DND-41 (cell line): ENCODE measurements around the gene OR8I2.
"Not testable (repeated sequence)": the region's sequence is repeated elsewhere in the genome, so short reads cannot be mapped to it uniquely, and the experiment has no call there.

ENCODE experiments used
- ATAC-seq: fragments of 200-7000 bp; cut with Tn5 transposase; 3 replicates; pipeline ENCODE4 v1.9.1; 2021; ENCODE audit warnings: low read depth; ENCODE audit not compliant: insufficient read depth
- DNase-seq: peaks from one replicate; pipeline ENCODE4 v3.0.0-alpha.2; 2020
- H2AFZ ChIP-seq: 2 replicates; pipeline ENCODE4 v1.6.0; 2012; ENCODE audit warnings: low read depth, low read length
- H3K27ac ChIP-seq: 2 replicates; pipeline ENCODE4 v1.5.1; 2012; ENCODE audit warnings: low read length, inconsistent platforms
- H3K27me3 ChIP-seq: fragments of 200-600 bp; sonication (generic); 2 replicates; pipeline ENCODE4 v1.6.0; 2012; ENCODE audit warnings: low read length, mild to moderate bottlenecking, inconsistent platforms; ENCODE audit not compliant: insufficient read depth, poor library complexity
- H3K36me3 ChIP-seq: 2 replicates; pipeline ENCODE4 v1.5.1; 2012; ENCODE audit warnings: low read length, inconsistent platforms; ENCODE audit not compliant: insufficient read depth
- H3K4me1 ChIP-seq: 2 replicates; pipeline ENCODE4 v1.5.1; 2012; ENCODE audit warnings: mild to moderate bottlenecking, low read length; ENCODE audit not compliant: insufficient read depth
- H3K4me2 ChIP-seq: 2 replicates; pipeline ENCODE4 v1.6.0; 2012; ENCODE audit warnings: mild to moderate bottlenecking, moderate library complexity, low read length, inconsistent platforms; ENCODE audit not compliant: insufficient read depth
- H3K4me3 ChIP-seq, 2 experiments: fragments of 200-600 bp in 1 of 2; shearing (Covaris generic) in 1 of 2; 2 replicates each; pipeline ENCODE4 v1.5.1; 2012 to 2016; ENCODE audit warnings: inconsistent platforms in 2 of 2, low read length in 2 of 2, mild to moderate bottlenecking in 2 of 2, low read depth in 1 of 2, moderate library complexity in 1 of 2
- H3K79me2 ChIP-seq: 2 replicates; pipeline ENCODE4 v1.6.0; 2012; ENCODE audit warnings: low read length, inconsistent platforms; ENCODE audit not compliant: insufficient read depth
- H3K9ac ChIP-seq: 2 replicates; pipeline ENCODE4 v1.6.0; 2012; ENCODE audit warnings: low read depth, mild to moderate bottlenecking, inconsistent platforms, low read length, moderate library complexity
- H3K9me3 ChIP-seq: 2 replicates; pipeline ENCODE4 v1.5.1; 2012; ENCODE audit warnings: low read length, moderate library complexity, mild to moderate bottlenecking, inconsistent platforms; ENCODE audit not compliant: insufficient read depth, severe bottlenecking
- H4K20me1 ChIP-seq: 2 replicates; pipeline ENCODE4 v1.6.0; 2012; ENCODE audit warnings: low read length; ENCODE audit not compliant: insufficient read depth
- EZH2 ChIP-seq: IDR thresholded peaks from 3 replicates; pipeline ENCODE4 v1.6.1; 2012; ENCODE audit warnings: borderline replicate concordance, low read depth, mild to moderate bottlenecking, moderate library complexity, low read length, inconsistent platforms; ENCODE audit not compliant: severe bottlenecking
- TF ChIP-seq, protein P1 (sequence below): IDR thresholded peaks from 2 replicates; pipeline ENCODE4 v1.5.1; 2012; ENCODE audit warnings: borderline replicate concordance, low read length, moderate library complexity, mild to moderate bottlenecking; ENCODE audit not compliant: poor library complexity, severe bottlenecking; ENCODE audit errors: extremely low read depth

OR8I2 gene

GRCh38 chr11:56057661-56058237, 35.4 kb upstream of the OR8I2 start:
- not testable (repeated sequence) for ATAC-seq, H3K4me3 ChIP-seq, H3K9me3 ChIP-seq, H3K36me3 ChIP-seq, DNase-seq, H2AFZ ChIP-seq, H3K27me3 ChIP-seq, H3K4me2 ChIP-seq, H3K79me2 ChIP-seq, H3K27ac ChIP-seq, H3K9ac ChIP-seq, H4K20me1 ChIP-seq, H3K4me1 ChIP-seq

- not testable (repeated sequence) for H3K9ac ChIP-seq, H3K4me1 ChIP-seq, H4K20me1 ChIP-seq, H3K36me3 ChIP-seq, ATAC-seq, DNase-seq, H3K9me3 ChIP-seq, H3K27ac ChIP-seq, H3K79me2 ChIP-seq, H3K4me2 ChIP-seq, H3K27me3 ChIP-seq, H3K4me3 ChIP-seq, H2AFZ ChIP-seq
These were observed 34.8 kb upstream of the OR8I2 start for GRCh38 chr11:56058260-56058780.

DNA sequence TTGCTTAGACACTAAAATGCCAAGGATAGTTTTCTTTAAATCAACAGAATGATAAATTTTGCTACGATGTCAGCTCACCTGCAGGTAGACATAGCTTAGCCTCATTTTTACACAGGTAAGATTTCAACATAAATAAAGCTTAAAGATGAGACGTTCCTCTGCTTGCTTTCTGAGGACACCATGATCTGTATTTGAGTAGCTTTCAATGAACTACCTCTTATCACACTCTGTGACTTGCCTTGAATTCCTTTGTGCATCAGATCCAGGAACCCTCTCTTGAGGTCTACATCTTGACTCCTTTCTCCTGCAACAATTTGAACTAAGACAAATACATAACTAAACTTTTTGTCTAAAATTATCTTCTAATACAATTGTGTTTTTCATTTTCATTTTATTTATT, 26.1 kb upstream of the OR8I2 start:
- no peak for ATAC-seq
- no peak overlapping the region for H3K4me2 ChIP-seq

DNA sequence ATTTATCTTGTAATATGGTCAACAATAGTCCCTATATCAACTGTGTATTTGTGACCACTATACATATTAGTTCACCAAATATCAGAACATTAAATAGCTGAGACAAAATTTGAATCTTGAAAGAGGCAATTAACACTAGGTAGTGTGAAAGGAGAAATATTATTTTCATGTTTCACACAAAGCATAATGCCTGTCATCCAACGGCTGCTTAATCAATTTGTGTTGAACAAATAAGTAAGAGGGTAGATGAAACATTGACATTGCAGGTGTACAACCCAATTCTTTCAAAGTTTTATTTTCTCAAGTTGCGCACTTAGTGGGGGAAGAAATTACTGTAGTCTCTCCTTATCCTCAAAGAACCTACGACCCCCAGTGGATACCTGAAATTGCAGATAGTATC, 3.4 kb upstream of the OR8I2 start:
- Histone ChIP-seq H3K4me1 (no peaks in the 10 kb centered on the region), H3K4me2 (no peak overlapping the region), H3K79me2 (no peaks in the 10 kb centered on the region), H3K27ac (no peak overlapping the region), H4K20me1 (no peaks in the 10 kb centered on the region), H3K9me3 (no peaks in the 10 kb centered on the region), H2AFZ (no peak overlapping the region), H3K9ac (no peak overlapping the region), H3K27me3 (no peaks in the 10 kb centered on the region), H3K36me3 (no peaks in the 10 kb centered on the region), H3K4me3 (no peak overlapping the region)
- ATAC-seq (no peak), DNase-seq (no peak)
- TF ChIP-seq EZH2, result no peak
- TF ChIP-seq, protein P1, sequence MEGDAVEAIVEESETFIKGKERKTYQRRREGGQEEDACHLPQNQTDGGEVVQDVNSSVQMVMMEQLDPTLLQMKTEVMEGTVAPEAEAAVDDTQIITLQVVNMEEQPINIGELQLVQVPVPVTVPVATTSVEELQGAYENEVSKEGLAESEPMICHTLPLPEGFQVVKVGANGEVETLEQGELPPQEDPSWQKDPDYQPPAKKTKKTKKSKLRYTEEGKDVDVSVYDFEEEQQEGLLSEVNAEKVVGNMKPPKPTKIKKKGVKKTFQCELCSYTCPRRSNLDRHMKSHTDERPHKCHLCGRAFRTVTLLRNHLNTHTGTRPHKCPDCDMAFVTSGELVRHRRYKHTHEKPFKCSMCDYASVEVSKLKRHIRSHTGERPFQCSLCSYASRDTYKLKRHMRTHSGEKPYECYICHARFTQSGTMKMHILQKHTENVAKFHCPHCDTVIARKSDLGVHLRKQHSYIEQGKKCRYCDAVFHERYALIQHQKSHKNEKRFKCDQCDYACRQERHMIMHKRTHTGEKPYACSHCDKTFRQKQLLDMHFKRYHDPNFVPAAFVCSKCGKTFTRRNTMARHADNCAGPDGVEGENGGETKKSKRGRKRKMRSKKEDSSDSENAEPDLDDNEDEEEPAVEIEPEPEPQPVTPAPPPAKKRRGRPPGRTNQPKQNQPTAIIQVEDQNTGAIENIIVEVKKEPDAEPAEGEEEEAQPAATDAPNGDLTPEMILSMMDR, result peak; percentile 37

More for the DNA sequence above, 26.1 kb upstream of the OR8I2 start:
- H3K9ac ChIP-seq, result no peak overlapping the region
- H3K36me3 ChIP-seq, result no peaks in the 10 kb centered on the region
- no peak overlapping the region for H3K4me3 ChIP-seq
- no peaks in the 10 kb centered on the region for H3K9me3 ChIP-seq
- no peak for DNase-seq
- no peaks in the 10 kb centered on the region for H3K4me1 ChIP-seq
- TF ChIP-seq EZH2, result no peak
- TF ChIP-seq, protein P1, result no peak
- no peak overlapping the region for H3K27ac ChIP-seq
- no peaks in the 10 kb centered on the region for H4K20me1 ChIP-seq
- no peaks in the 10 kb centered on the region for H3K27me3 ChIP-seq
- no peaks in the 10 kb centered on the region for H3K79me2 ChIP-seq
- no peak overlapping the region for H2AFZ ChIP-seq
